Upper lobe of left lung (tissue), 6 donors: ENCODE measurements around the gene EPHB1. TPM values are rescaled to one million over a fixed set of nuclear protein-coding genes. Genes with fewer than 3 reads are reported as not detected.

Experiments used
- ATAC-seq, 2 donors: fragments of 200-7000 bp; cut with Tn5 transposase; one replicate each; pipeline ENCODE4 v1.9.1; 2022; ENCODE audit warnings: mild to moderate bottlenecking in 2 of 2, moderate library complexity in 2 of 2; ENCODE audit not compliant: low FRiP score in 2 of 2
- DNase-seq, 2 donors: peaks; one replicate each; pipeline ENCODE4 v3.0.0-alpha.2; 2019 to 2020
- H3K27ac ChIP-seq, 4 donors: fragments of 200-600 bp; sonication (generic); one replicate each; pipeline ENCODE4 v1.5.1; 2016 to 2019
- H3K27me3 ChIP-seq, 4 donors: fragments of 200-600 bp; sonication (generic); one replicate each; pipeline ENCODE4 v1.5.1; 2017 to 2019
- H3K36me3 ChIP-seq, 4 donors: fragments of 200-600 bp; sonication (generic); one replicate each; pipeline ENCODE4 v1.5.1; 2016 to 2019
- H3K4me1 ChIP-seq, 4 donors: fragments of 200-600 bp; sonication (generic); one replicate each; pipeline ENCODE4 v1.5.1; 2018 to 2019
- H3K4me3 ChIP-seq, 4 donors: fragments of 200-600 bp; sonication (generic); one replicate each; pipeline ENCODE4 v1.5.1; 2017 to 2019; ENCODE audit warnings: mild to moderate bottlenecking in 2 of 4, moderate library complexity in 1 of 4
- H3K9me3 ChIP-seq, 4 donors: fragments of 200-600 bp; sonication (generic); one replicate each; pipeline ENCODE4 v1.5.1; 2018 to 2019
- EP300 ChIP-seq, 4 donors: sonication (generic); formaldehyde crosslinking; IDR thresholded peaks; one replicate each; pipeline ENCODE4 v1.5.1; 2017; ENCODE audit warnings: antibody characterized with exemption in 4 of 4, control low read depth in 2 of 4
- POLR2A ChIP-seq, 4 donors: fragments of 450-650 bp; IDR thresholded peaks; one replicate each; pipeline ENCODE4 v1.5.1; 2016 to 2017; ENCODE audit warnings: antibody characterized with exemption in 4 of 4, mild to moderate bottlenecking in 2 of 4
- POLR2AphosphoS5 ChIP-seq, 2 donors: sonication (generic); formaldehyde crosslinking; IDR thresholded peaks; one replicate each; pipeline ENCODE4 v1.5.1; 2017; ENCODE audit warnings: antibody characterized with exemption in 2 of 2
- WGBS, 2 donors: methylation state at CpG; one replicate each; pipeline ENCODE4 v1.1.5; 2017 to 2018; 5-methylcytosine and 5-hydroxymethylcytosine counted together
- total RNA-seq, 6 donors: library from RNA; depleted of rRNA in 4 of 6; stranded (reverse); fragments of >200 nt in 4 of 6; gene quantifications; one replicate each; pipeline versions ENCODE4 v1.1.0 to v1.2.1, GENCODE V29; 2016 to 2021
- TF ChIP-seq, protein P1 (sequence below), 6 experiments: fragments of 450-650 bp in 4 of 6; fragments of 200-600 bp in 2 of 6; sonication (generic) in 2 of 6; IDR thresholded peaks; one replicate each; pipeline ENCODE4 v1.5.1; 2016 to 2019; ENCODE audit warnings: antibody characterized with exemption in 6 of 6
- donor health status: DM: no; HTN: no; CAD: no; lungs with moderate emphysema.
- donor health status: DM: no; HTN: yes; CAD: no; lungs with severe emphysema.

Gene EPHB1
- total RNA-seq, 6 donors from 2014 or later = 1.3 to 14.6 (median 2.4) TPM; not detected in 1

- DNase-seq = no peak
- Histone ChIP-seq H3K9me3 (peaks cover 0 to 4% (median 1%) of the 10 kb centered on the region in 4 donors), H3K4me1 (no peaks in the 10 kb centered on the region), H3K27me3 (no peaks in the 10 kb centered on the region), H3K27ac (no peak overlapping the region), H3K36me3 (no peaks in the 10 kb centered on the region), H3K4me3 (no peak overlapping the region)
- WGBS, 2 donors = 74 to 82% methylated on average over 4 of the region's 4 CpGs
- ATAC-seq = no peak
- no peak for TF ChIP-seq POLR2A (IDR thresholded peaks at IDR 0.05)
- no peak for TF ChIP-seq EP300 (IDR thresholded peaks at IDR 0.05)
- TF ChIP-seq, protein P1, sequence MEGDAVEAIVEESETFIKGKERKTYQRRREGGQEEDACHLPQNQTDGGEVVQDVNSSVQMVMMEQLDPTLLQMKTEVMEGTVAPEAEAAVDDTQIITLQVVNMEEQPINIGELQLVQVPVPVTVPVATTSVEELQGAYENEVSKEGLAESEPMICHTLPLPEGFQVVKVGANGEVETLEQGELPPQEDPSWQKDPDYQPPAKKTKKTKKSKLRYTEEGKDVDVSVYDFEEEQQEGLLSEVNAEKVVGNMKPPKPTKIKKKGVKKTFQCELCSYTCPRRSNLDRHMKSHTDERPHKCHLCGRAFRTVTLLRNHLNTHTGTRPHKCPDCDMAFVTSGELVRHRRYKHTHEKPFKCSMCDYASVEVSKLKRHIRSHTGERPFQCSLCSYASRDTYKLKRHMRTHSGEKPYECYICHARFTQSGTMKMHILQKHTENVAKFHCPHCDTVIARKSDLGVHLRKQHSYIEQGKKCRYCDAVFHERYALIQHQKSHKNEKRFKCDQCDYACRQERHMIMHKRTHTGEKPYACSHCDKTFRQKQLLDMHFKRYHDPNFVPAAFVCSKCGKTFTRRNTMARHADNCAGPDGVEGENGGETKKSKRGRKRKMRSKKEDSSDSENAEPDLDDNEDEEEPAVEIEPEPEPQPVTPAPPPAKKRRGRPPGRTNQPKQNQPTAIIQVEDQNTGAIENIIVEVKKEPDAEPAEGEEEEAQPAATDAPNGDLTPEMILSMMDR (IDR thresholded peaks at IDR 0.05) = no peak
Observed at GRCh38 chr3:134894533-134894932, 99.5 kb downstream of the EPHB1 start.

- H3K27ac ChIP-seq = no peak overlapping the region
- ATAC-seq = no peak
- no peak overlapping the region for H3K4me3 ChIP-seq
- H3K9me3 ChIP-seq = peaks cover 0 to 4% (median 1%) of the 10 kb centered on the region in 4 donors
- no peak for TF ChIP-seq EP300 (IDR thresholded peaks at IDR 0.05)
- H3K27me3 ChIP-seq = no peaks in the 10 kb centered on the region
- no peaks in the 10 kb centered on the region for H3K4me1 ChIP-seq
- DNase-seq = no peak
- no peaks in the 10 kb centered on the region for H3K36me3 ChIP-seq
- WGBS, 2 donors = 84 to 85% methylated on average over 2 of the region's 2 CpGs
Observed at GRCh38 chr3:134895181-134895580, 100.1 kb downstream of the EPHB1 start.

DNA sequence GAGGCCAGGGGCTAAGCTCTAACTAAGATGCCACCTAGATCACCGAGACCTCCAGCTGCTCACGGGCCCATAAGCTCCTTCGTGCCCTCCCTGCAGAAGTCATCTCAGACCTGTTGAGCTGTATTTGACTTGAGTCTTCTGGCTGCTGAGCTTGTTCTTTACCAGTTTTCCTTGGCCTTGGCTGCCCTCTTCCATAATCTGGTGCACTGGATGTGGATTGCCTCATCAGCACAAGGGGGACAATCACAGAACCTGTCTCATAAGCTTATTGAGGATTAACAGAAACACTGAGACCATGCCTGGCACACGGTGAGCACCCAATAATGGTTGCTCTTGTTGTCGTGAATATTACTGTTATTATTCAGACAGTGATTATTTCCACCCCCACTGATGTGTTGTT lies 101.1 kb downstream of the EPHB1 start:
- ATAC-seq = no peak
- no peak for TF ChIP-seq EP300 (IDR thresholded peaks at IDR 0.05)
- TF ChIP-seq, protein P1 (IDR thresholded peaks at IDR 0.05) = no peak
- no peak for TF ChIP-seq POLR2AphosphoS5 (IDR thresholded peaks at IDR 0.05)
- no peak for TF ChIP-seq POLR2A (IDR thresholded peaks at IDR 0.05)
- no peak for DNase-seq

DNA sequence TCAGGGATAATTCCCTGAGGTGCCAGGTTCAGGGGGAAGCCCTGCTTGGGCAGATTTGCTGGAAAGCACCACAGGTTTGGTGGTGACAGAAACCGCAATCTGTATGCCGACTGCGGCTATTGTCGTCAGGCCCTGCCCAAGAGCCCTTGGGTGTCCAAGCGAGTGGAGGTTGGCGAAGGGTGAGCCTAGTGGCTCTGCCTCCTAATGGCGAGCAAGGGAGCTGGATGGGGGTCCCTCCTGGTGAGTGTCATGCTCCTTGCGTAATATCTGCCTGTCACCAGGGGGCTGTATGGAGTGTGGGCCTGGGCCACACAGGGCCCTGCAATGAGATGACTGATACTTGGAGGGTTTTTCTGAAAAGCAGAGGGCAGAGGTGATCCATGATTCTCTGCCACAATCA lies 101.6 kb downstream of the EPHB1 start:
- no peak for DNase-seq
- TF ChIP-seq POLR2A (IDR thresholded peaks at IDR 0.05) (no peak), POLR2AphosphoS5 (IDR thresholded peaks at IDR 0.05) (no peak), EP300 (IDR thresholded peaks at IDR 0.05) (no peak)
- TF ChIP-seq, protein P1 (IDR thresholded peaks at IDR 0.05) = no peak

More for the DNA sequence above, 101.1 kb downstream of the EPHB1 start:
- Histone ChIP-seq H3K4me3 (no peak overlapping the region), H3K4me1 (no peaks in the 10 kb centered on the region), H3K36me3 (no peaks in the 10 kb centered on the region), H3K27me3 (no peaks in the 10 kb centered on the region), H3K9me3 (peaks cover 0 to 4% (median 1%) of the 10 kb centered on the region in 4 donors), H3K27ac (no peak overlapping the region)
- WGBS, 2 donors = 89 to 90% methylated on average over 4 to 5 of the region's 5 CpGs

DNA sequence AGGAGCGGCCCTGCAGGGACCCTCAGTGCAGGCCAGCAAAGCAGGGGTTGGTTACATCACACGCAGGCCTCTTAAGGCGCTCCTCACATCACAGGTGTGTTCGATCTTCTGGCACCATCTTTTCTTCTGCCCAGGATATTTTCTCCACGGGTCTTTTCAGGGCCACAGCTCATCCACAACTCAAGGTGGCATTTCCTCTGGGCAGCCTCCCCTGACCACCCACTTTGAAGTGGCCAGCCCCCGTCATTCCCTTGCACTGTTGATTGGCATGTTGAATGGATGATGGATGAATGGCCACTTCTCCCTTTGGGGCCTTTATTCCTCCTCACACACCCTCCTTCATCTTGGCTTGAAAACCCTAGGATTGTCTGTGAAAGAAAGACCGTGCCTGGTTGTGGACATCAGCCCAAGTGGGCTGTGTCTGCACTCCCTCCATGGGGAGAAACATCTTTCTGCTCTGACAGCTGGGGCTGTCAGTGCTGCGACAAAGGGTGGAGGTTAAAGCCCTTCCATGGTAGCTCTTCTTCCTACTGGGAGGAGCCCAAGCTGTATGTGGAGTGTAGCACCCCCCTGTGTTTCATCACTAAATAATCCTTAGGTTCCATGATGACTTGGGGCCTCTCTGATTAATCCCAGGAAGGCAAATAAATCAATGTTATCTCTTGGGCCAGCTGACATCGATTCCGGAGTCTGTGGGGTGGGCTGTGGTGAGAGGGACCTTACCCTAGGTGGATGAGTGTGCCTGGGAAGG lies 102.5 kb downstream of the EPHB1 start:
- Histone ChIP-seq H3K27ac (no peak overlapping the region), H3K4me3 (no peak overlapping the region), H3K4me1 (no peaks in the 10 kb centered on the region), H3K27me3 (no peaks in the 10 kb centered on the region), H3K36me3 (no peaks in the 10 kb centered on the region), H3K9me3 (no peaks in the 10 kb centered on the region)
- TF ChIP-seq POLR2AphosphoS5 (IDR thresholded peaks at IDR 0.05) (no peak), POLR2A (IDR thresholded peaks at IDR 0.05) (no peak), EP300 (IDR thresholded peaks at IDR 0.05) (no peak)
- TF ChIP-seq, protein P1 (IDR thresholded peaks at IDR 0.05) = no peak
- WGBS, 2 donors = 81 to 83% methylated on average over 6 to 10 of the region's 10 CpGs
- no peak for DNase-seq
- no peak for ATAC-seq

More for the DNA sequence above, 101.6 kb downstream of the EPHB1 start:
- no peak for ATAC-seq
- no peak overlapping the region for H3K27ac ChIP-seq
- H3K9me3 ChIP-seq = peaks cover 0 to under 1% (median 0%) of the 10 kb centered on the region in 4 donors
- no peak overlapping the region for H3K4me3 ChIP-seq
- H3K27me3 ChIP-seq = no peaks in the 10 kb centered on the region
- whole genome bisulfite sequencing, 2 donors = 96 to 100% methylated on average over 1 to 8 of the region's 8 CpGs
- H3K4me1 ChIP-seq = no peaks in the 10 kb centered on the region
- no peaks in the 10 kb centered on the region for H3K36me3 ChIP-seq
